Left ventricle myocardium inferior (tissue), 1 donor: ENCODE results near the gene KLC1. TPM values are rescaled to one million over a fixed set of nuclear protein-coding genes. Genes with fewer than 3 reads are reported as not detected.

Source experiments
- DNase-seq: peaks from one replicate; pipeline ENCODE4 v3.0.0-alpha.2; 2020
- H3K27ac ChIP-seq: fragments of 200-600 bp; replicated peaks from 2 replicates; pipeline ENCODE4 v1.8.0; 2021
- H3K27me3 ChIP-seq: fragments of 200-600 bp; 2 replicates; pipeline ENCODE4 v1.8.0; 2021; ENCODE audit warnings: low read depth
- H3K36me3 ChIP-seq: fragments of 200-600 bp; 2 replicates; pipeline ENCODE4 v1.8.0; 2021
- H3K4me1 ChIP-seq: fragments of 200-600 bp; 2 replicates; pipeline ENCODE4 v1.8.0; 2021
- H3K4me3 ChIP-seq: fragments of 200-600 bp; 2 replicates; pipeline ENCODE4 v1.8.0; 2021; ENCODE audit warnings: mild to moderate bottlenecking, moderate library complexity
- H3K9me3 ChIP-seq: fragments of 200-600 bp; replicated peaks from 2 replicates; pipeline ENCODE4 v1.8.0; 2021
- intact Hi-C: fragments of 100-400 bp; cut with micrococcal nuclease; formaldehyde crosslinking; loops from one replicate; pipeline ENCODE4 v1.11.0; 2022
- total RNA-seq: library from RNA; stranded (reverse); fragmentation: NEBNext Ultra II Directional; extraction: Animal tissue kit (Norgen Biotek cat#: 25700); gene quantifications from one replicate; pipeline ENCODE4 v1.2.1, GENCODE V29; 2021
- TF ChIP-seq, protein P1 (sequence below): fragments of 200-600 bp; IDR thresholded peaks from 2 replicates; pipeline ENCODE4 v1.8.0; 2021; ENCODE audit warnings: antibody characterized with exemption, mild to moderate bottlenecking, borderline replicate concordance
- donor health status: DM: no; HTN: yes; CAD: no; lungs with severe emphysema.

Gene KLC1
- total RNA-seq, 1 donor from 2014 or later = 137 TPM

GRCh38 chr14:103684471-103684870 lies 55.5 kb downstream of the KLC1 start:
- no peak for DNase-seq
- H3K4me3 ChIP-seq = no peak overlapping the region
- peaks cover 88% of the 10 kb centered on the region for H3K36me3 ChIP-seq
- H3K27ac ChIP-seq = peak overlapping the region; percentile 36
- H3K9me3 ChIP-seq = no peaks in the 10 kb centered on the region
- intact Hi-C loops = no loop called here
- no peaks in the 10 kb centered on the region for H3K27me3 ChIP-seq
- peaks cover 68% of the 10 kb centered on the region for H3K4me1 ChIP-seq
- TF ChIP-seq, protein P1, sequence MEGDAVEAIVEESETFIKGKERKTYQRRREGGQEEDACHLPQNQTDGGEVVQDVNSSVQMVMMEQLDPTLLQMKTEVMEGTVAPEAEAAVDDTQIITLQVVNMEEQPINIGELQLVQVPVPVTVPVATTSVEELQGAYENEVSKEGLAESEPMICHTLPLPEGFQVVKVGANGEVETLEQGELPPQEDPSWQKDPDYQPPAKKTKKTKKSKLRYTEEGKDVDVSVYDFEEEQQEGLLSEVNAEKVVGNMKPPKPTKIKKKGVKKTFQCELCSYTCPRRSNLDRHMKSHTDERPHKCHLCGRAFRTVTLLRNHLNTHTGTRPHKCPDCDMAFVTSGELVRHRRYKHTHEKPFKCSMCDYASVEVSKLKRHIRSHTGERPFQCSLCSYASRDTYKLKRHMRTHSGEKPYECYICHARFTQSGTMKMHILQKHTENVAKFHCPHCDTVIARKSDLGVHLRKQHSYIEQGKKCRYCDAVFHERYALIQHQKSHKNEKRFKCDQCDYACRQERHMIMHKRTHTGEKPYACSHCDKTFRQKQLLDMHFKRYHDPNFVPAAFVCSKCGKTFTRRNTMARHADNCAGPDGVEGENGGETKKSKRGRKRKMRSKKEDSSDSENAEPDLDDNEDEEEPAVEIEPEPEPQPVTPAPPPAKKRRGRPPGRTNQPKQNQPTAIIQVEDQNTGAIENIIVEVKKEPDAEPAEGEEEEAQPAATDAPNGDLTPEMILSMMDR = no peak

GRCh38 chr14:103684871-103685270 lies 55.9 kb downstream of the KLC1 start:
- no peak for DNase-seq
- Histone ChIP-seq H3K4me1 (peaks cover 68% of the 10 kb centered on the region), H3K9me3 (no peaks in the 10 kb centered on the region), H3K27ac (no peak overlapping the region), H3K27me3 (no peaks in the 10 kb centered on the region), H3K4me3 (no peak overlapping the region), H3K36me3 (peaks cover 84% of the 10 kb centered on the region)
- TF ChIP-seq, protein P1 = no peak
- intact Hi-C loops = no loop called here

- Histone ChIP-seq H3K9me3 (no peaks in the 10 kb centered on the region), H3K36me3 (peaks cover 77% of the 10 kb centered on the region), H3K27ac (no peak overlapping the region), H3K4me3 (no peak overlapping the region), H3K27me3 (no peaks in the 10 kb centered on the region), H3K4me1 (peaks cover 68% of the 10 kb centered on the region)
- DNase-seq = no peak
- intact Hi-C loops = no loop called here
- TF ChIP-seq, protein P1 = no peak
These were observed 56.5 kb downstream of the KLC1 start for GRCh38 chr14:103685276-103686211.

DNA sequence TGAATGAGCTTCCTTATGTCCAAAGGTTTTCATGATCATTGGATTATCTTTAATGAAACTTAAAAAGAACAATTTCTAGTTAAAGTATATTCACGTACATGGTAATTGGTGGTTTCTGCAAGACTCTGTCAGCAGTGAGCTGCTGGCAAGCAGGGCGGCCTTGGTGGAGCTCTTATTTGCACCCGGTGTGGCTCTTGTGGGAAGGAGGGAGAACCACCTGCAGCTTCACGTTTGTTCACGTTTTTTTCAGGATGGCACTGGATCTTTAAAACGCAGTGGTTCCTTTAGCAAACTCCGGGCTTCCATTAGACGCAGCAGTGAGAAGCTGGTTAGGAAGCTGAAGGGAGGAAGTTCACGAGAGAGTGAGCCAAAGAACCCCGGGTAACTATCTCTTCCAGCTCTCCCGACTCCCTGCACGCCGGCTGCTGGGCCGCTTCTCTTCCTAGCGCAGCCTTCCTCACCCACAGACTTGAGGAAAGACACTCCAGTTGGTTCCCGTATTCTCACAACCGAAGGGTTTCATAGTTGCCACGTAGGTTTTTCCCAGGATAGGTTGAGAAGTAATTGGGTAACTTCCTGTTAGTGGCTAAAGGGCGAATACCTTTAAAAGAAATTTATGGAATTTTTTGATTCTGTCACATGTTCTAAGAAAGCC lies 57.9 kb downstream of the KLC1 start:
- no peak overlapping the region for H3K4me3 ChIP-seq
- peaks cover 68% of the 10 kb centered on the region for H3K4me1 ChIP-seq
- H3K27ac ChIP-seq = peak overlapping the region; percentile 33
- H3K36me3 ChIP-seq = peaks cover 65% of the 10 kb centered on the region
- no peaks in the 10 kb centered on the region for H3K9me3 ChIP-seq
- intact Hi-C loops = no loop called here
- TF ChIP-seq, protein P1 = no peak
- DNase-seq = no peak
- no peaks in the 10 kb centered on the region for H3K27me3 ChIP-seq

DNA sequence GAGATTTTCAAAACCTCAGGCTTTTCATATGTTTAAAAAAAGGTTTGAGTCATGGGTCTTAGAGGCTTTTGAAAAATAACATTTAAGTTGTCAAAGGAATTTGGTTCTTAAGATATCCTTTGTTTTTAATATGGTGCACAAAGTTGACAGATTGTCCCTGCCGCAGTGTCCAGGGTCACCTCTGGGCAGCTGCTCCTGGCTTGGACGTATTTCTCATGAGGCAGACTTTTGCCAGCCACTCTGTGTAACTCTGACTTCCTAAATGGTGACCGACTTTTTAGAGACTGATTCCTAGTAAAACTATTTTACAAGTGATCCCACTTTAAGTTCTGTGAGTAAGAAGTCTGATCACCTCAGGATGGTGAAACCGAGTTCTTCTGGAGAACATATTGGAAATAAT lies 58.7 kb downstream of the KLC1 start:
- peaks cover 68% of the 10 kb centered on the region for H3K4me1 ChIP-seq
- no peaks in the 10 kb centered on the region for H3K27me3 ChIP-seq
- intact Hi-C loops = no loop called here
- H3K27ac ChIP-seq = peak overlapping the region; percentile 33
- H3K4me3 ChIP-seq = no peak overlapping the region
- DNase-seq = no peak
- no peaks in the 10 kb centered on the region for H3K9me3 ChIP-seq
- TF ChIP-seq, protein P1 = no peak
- peaks cover 65% of the 10 kb centered on the region for H3K36me3 ChIP-seq
